ENCODE results near the gene GNG11.

GRCh38 chr7:93927585-93927984 lies 6.0 kb downstream of the GNG11 start:
- TF ChIP-seq, protein P1, sequence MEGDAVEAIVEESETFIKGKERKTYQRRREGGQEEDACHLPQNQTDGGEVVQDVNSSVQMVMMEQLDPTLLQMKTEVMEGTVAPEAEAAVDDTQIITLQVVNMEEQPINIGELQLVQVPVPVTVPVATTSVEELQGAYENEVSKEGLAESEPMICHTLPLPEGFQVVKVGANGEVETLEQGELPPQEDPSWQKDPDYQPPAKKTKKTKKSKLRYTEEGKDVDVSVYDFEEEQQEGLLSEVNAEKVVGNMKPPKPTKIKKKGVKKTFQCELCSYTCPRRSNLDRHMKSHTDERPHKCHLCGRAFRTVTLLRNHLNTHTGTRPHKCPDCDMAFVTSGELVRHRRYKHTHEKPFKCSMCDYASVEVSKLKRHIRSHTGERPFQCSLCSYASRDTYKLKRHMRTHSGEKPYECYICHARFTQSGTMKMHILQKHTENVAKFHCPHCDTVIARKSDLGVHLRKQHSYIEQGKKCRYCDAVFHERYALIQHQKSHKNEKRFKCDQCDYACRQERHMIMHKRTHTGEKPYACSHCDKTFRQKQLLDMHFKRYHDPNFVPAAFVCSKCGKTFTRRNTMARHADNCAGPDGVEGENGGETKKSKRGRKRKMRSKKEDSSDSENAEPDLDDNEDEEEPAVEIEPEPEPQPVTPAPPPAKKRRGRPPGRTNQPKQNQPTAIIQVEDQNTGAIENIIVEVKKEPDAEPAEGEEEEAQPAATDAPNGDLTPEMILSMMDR (IDR thresholded peaks at IDR 0.05; ENCODE audit: extremely low read depth in 1 of 2, insufficient read depth in 1 of 2, low read depth in 1 of 2, low read length in 2 of 2) = no peak
- TF ChIP-seq POLR2A (IDR thresholded peaks at IDR 0.05; ENCODE audit: low read depth, low read length) = no peak
- no peak for TF ChIP-seq MAX (IDR thresholded peaks at IDR 0.05; ENCODE audit: insufficient read depth, insufficient read length)
- no peak for TF ChIP-seq GATA2 (IDR thresholded peaks at IDR 0.05; ENCODE audit: insufficient read depth, insufficient read length, low read depth, low read length)
